ENCODE data around the gene PRUNE2.

- TF ChIP-seq CEBPB (IDR thresholded peaks at IDR 0.05; ENCODE audit: low read depth) (no peak), JUND (IDR thresholded peaks at IDR 0.05) (no peak), CTCF (IDR thresholded peaks at IDR 0.05 in 2 of 3, conservative IDR thresholded peaks at IDR 0.05 in 1 of 3; ENCODE audit: borderline replicate concordance in 1 of 3, insufficient read depth in 1 of 3, low read depth in 2 of 3, low read length in 2 of 3) (no peak), EZH2 (IDR thresholded peaks at IDR 0.05) (no peak), SRF (IDR thresholded peaks at IDR 0.05; ENCODE audit: low read depth) (no peak), SP1 (IDR thresholded peaks at IDR 0.05; ENCODE audit: low read depth) (no peak), RAD21 (IDR thresholded peaks at IDR 0.05; ENCODE audit: low read depth) (no peak), POLR2AphosphoS5 (IDR thresholded peaks at IDR 0.05; ENCODE audit: low read depth, low read length) (no peak), POLR2A (IDR thresholded peaks at IDR 0.05; ENCODE audit: borderline replicate concordance, extremely low read depth, insufficient read depth, insufficient read length) (no peak), YY1 (IDR thresholded peaks at IDR 0.05; ENCODE audit: extremely low read depth, insufficient replicate concordance, low read depth, low read length) (no peak), ZNF274 (IDR thresholded peaks at IDR 0.05; ENCODE audit: low read depth, low read length) (no peak), MAX (IDR thresholded peaks at IDR 0.05) (no peak), REST (IDR thresholded peaks at IDR 0.05; ENCODE audit: low read depth) (no peak)
Observed at GRCh38 chr9:76598981-76599380, 306.9 kb downstream of the PRUNE2 start.

All from HCT116 (cell line).